ENCODE measurements around the gene MZB1.
"Not testable (repeated sequence)": the region's sequence is repeated elsewhere in the genome, so short reads cannot be mapped to it uniquely, and the experiment has no call there.

Gene MZB1

DNA sequence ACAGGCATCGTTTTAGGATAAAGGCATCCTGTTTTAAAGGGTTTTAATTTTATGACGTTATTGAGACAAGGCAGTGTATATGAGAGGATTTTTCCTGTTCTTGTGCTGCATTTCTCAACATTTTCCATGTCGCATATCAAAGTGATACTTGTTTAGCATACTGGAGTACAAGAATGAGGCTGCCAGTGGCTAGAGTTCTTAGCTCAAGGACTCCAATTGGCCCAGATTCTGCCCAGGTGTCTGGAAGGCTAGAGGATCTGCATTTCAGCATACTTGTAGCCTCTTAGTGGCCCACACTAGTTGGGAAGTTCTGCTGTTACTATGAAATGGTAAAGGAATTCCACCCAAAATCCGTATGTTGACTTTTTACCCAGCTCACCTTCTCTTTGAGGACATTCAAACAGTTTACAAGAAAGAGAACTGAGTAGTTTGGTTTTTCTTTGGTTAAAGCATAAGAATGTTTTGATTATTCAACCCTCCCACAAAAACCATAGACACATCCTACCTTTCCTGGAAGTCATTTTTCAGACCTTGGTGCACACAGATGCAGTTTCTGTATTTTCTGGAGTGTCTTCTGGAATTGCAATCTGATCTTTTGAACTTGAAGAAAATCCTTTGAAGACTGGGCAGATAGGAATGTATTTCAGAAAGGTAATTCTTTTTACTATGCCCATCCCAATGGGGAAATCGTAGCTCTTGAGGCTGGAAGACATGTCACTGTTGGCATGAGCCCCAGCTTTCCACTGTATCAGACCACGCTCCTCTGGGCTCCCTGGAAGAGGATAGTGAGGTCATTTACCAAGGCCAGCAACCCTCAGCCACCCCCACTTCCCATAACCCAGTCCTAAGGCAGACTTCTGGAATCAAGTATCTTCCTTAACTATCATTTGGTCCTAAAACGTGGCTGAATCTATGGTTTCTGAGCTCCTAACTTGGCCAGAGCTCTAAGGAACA, 18.0 kb downstream of the MZB1 start:
- DNase-seq = no peak

DNA sequence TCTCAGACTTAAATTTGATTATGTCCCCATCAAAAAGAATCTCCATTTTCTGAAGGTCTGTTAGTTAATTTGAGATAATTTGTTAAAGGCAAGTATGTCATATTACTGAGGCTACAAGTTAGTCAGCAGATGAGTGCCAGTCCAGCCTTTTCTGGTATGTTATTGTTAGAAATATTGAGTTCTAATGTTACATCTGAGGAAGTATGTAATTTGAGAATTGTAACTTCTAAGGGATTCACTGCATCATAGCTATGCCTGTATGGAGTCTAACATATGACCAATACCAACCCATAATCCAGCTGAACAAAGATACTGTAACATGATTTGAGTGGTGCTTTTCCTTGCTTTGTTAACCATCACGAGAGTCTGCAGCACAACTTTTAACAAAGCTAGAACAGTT, 20.5 kb downstream of the MZB1 start:
- DNase-seq = no peak

DNA sequence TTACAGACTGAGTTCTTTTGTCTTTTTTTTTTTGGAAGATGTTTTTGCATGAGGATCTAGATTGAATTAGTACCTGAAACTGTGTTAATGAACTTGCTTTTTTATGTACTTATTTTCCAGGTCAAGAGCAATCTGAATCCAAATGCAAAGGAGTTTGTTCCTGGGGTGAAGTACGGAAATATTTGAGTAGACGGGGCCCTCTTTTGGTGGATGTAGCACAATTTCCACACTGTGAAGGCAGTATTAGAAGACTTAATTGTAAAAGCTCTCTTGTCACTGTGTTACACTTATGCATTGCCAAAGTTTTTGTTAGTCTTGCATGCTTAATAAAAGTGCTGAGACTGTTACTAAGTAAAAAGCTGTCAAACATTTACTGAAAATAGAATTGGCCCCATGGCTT, 21.1 kb downstream of the MZB1 start:
- no peak for DNase-seq

DNA sequence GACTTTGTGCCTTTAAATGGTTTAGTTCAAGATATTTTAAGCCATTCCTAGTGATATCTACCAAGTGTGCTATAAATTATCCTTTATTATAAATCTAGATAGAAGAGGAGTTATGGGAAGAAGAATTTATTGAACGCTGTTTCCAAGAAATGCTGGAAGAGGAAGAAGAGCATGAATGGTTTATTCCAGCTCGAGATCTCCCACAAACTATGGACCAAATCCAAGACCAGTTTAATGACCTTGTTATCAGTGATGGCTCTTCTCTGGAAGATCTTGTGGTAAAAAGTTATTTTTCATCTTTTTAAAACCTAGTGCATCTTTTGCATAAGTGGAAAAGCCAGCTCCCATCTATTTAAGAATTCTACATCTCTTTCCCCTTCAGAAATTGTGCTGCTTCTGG, 25.2 kb downstream of the MZB1 start:
- no peak for DNase-seq

DNA sequence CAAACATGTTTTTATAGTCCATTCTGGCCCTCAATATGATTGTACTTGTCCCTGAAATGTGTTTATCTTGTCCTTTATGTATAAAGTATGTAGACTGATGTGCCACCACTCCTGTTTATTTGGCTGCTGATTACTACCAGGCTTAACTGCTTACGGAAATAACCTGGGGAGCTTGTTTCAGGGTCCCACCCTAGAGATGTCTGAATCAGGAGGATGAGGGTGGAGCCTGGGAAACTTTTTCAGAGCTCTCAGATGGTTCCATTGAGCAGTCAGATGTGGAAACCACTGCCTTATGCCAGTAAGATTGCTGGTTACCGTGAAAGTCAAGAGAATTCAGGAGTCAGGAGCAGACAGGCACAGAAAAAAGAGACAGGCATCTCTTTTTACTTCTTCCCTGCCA, 25.8 kb downstream of the MZB1 start:
- no peak for DNase-seq

DNA sequence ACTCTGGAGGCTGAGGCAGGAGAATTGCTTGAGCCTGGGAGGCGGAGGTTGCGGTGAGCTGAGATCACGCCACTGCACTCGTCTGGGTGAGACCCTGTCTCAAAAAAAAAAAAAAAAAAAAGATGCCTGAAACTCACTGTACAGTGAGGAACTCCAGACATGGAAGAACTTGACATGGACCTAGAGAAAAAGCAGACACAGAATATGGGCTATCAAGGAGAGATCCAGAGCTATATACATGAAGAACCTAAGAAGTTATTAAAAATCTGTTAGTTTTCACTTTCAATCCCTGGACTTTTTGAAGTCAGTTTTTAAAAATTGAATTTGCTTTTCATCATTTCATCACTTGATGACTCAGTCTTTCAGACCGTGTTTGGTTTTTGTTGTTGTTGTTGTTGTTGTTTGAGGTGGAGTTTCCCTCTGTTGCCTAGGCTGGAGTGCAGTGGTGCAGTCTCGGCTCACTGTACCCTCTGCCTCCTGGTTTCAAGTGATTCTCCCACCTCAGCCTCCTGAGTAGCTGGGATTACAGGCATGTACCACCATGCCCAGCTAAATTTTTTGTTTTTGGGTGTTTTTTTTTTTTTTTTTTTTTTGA, 27.8 kb downstream of the MZB1 start:
- DNase-seq = no peak

DNA sequence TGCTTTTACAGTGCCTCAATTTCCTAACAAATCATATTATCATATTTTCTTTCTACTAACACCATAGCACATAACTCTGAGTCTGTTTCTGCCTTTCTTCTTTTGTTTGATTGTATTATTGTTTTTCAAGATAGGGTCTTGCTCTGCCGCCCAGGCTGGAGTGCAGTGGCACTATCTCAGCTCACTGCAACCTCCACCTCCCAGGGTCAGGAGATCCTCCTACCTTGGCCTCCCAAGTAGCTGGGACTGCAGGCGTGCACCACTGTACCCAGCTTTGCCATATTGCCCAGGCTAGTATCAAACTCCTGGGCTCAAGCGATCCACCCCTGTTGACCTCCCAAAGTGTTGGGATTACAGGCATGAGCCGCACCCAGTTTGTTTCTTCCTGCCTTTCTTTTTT, 29.3 kb downstream of the MZB1 start:
- no peak for DNase-seq

DNA sequence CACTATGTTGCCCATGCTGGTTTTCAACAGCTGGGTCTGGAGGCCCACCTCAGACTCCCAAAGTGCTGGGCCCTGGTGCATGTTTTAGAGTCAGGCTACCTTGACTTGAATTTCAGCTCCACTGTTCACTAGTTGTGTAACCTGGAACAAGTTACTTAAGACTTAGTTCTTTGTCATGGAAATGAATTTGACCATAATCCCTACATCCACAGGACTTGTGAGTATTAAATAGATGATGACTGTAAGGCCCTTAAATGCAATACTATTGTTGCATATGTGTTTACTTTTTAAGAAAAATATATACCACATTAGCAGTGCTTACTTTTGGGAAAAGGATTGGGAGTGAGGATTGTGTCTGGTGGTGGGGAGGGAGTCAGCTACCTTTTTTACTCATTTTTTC, 31.6 kb downstream of the MZB1 start:
- DNase-seq = no peak

DNA sequence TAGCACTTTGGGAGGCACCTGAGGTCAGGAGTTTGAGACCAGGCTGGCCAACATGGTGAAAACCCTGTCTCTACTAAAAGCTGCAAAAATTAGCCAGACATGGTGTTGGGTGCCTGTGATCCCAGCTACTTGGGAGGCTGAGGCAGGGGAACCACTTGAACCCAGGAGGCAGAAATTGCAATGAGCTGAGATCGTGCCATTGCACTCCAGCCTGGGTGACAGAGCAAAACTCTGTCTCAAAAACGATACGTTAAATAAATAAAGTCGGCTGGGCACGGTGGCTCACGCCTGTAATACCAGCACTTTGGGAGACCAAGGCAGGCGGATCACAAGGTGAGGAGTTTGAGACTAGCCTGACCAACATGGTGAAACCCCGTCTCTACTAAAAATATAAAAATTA, 33.8 kb downstream of the MZB1 start:
- not testable (repeated sequence) for DNase-seq

DNA sequence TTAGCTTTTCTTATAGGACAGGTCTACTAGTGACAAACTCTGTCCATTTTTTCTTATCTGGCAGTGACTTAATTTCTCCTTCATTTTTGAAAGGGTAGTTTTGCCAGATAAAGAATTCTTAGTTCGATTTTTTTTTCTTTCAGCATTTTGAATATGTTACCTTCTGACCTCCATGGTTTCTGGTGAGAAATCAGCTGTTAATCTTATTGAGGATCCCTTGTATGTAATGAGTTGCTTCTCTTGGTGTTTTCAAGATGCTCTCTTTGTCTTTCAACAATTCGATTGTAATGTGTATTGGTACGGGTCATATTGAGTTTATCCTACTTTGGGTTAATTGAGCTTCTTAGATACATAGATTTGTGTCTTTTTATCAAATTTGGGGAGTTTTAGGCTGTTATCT, 35.5 kb downstream of the MZB1 start:
- no peak for DNase-seq

DNA sequence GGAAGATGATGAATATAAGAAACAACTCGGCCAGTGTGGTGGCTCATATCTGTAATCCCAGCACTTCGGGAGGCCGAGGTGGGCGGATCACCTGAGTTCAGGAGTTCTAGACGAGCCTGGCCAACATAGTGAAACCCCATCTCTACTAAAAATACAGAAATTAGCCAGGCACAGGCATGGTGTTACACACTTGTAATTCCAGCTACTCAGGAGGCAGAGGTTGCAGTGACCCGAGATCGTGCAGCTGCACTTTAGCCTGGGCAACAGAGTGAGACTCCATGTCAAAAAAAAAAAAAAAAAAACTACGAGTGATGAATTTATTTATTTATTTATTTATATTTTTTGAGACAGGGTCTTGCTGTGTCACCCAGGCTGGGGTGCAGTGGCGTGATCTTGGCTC, 41.9 kb downstream of the MZB1 start:
- not testable (repeated sequence) for DNase-seq

DNA sequence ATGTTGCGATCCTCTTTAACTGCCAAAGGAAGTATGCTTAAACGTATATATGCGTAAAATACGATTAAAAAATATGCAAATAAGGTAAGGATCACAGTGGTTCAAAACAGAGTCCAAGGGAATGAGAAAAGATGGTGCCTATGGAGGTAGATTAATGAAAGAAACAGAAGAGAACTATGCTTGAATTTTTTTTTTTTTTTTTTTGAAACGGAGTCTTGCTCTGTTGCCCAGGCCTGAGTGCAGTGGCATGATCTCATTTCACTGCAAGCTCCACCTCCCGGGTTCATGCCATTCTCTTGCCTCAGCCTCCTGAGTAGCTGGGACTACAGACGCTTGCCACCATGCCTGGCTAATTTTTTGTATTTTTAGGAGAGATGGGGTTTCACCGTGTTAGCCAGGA, 44.3 kb downstream of the MZB1 start:
- not testable (repeated sequence) for DNase-seq

DNA sequence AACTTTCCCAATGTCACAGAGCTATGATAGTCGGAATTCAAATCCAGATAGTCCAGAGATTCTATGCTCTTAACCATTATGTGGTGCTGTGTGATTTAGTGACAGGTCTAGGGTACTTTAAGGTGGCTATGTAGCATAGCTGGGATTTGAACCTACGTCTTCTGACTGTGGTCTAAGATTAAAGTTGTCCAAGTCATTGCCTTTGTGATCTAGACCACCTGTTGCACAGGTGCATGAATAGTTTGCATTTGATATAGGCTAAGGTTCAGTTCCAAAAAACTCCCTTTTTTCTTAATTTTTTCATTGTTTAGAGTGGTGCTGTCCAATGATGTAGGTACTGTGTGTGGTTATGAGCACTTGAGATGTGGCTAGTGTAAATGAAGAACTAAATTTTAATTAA, 45.5 kb downstream of the MZB1 start:
- no peak for DNase-seq

DNA sequence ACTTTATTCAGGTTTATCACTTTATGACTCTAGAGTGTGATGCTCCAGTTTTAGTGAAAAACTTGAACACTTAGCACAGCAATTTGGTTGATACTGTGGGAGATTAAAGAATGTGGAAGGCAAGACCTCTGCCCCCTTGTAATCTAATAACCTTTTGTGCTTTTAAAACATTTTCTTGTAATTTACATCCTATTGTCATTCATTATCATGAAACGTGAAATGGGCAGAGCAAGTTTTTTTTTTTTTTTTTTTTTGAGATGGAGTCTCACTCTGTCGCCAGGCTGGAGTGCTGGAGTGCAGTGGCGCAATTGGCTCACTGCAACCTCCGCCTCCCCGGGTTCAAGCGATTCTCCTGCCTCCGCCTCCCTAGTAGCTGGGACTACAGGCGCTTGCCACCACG, 46.2 kb downstream of the MZB1 start:
- no peak for DNase-seq

DNA sequence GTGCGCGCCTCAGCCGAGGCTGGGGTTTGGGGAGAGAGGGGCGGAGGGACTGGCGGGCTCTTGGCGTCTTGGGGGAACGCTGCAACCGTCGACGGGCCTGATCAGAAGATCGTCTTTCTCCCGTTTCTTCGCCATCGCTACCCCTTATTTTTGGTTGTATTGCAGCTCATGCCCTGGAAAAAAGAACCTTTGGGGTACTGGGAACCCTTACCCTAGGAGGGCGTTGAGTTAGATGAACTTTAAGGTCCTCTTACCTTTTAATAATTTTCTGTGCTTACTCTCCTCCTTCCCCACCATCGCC, 47.3 kb downstream of the MZB1 start:
- DNase-seq = no peak

DNA sequence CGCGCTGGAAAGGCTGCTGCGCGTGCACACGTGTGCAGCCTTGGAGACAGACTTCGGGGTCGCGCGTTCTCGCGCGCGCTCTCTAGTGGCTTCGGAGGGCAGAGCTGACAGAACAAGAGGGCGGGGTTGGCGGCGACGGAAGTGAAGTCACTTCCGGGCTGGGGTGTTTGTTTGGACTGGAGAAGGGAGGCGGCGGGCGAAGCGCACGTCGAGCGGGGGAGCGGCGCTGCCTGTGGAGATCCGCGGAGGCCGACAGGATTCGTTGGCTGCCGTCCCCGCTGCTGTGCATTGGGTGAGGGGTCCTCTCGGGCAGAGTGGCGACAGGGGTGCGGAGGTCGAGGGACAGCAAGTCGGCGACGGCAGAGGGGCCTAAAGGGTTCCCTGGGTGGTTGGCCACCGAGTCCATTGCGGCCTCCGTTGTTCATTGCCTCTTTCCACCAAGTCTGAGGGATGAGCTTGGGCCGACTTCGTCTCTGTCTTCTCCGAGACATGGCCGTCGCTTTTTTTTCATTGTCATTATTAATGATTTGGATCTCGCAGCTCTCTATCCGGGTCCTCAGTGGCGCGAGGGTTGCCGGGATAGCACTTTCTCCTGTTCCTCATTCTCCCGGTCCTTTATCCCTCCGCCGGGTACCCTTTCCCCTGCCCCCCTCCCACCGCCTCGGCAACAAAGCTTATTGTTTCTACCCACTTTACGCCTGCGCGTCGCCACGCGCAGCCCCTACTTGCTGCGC, 47.9 kb downstream of the MZB1 start, which contains the start of gene PAIP2:
PAIP2 (plus strand) TSS at position 166 of the 734 bp plus-strand sequence. CDS start 21,931 bp downstream, outside the sequence.
- peak; percentile 80 for DNase-seq

DNA sequence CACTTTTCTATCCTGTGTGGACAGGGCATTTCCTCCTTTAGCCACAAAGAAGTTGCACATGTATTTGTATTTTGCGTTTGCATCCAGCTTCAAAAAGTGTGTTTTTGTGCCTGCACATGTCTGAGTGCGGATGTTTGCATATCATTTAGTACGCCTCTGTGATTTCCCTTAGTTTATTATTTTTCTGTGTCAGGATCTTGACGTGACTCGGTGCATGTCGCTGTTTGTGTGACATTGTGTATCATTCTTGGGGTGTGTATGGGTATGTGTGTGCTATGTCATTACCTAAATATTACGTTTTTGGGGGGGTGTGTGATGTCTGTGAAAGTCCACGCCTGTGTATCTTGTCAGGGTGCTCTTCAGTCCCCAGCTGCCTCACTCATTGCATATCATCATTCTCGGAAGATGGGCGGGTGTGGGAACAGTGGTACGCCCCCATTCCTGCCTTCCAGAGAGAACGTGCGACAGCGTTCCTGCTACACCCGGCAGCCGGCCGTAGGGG, 48.5 kb downstream of the MZB1 start:
- no peak for DNase-seq

DNA sequence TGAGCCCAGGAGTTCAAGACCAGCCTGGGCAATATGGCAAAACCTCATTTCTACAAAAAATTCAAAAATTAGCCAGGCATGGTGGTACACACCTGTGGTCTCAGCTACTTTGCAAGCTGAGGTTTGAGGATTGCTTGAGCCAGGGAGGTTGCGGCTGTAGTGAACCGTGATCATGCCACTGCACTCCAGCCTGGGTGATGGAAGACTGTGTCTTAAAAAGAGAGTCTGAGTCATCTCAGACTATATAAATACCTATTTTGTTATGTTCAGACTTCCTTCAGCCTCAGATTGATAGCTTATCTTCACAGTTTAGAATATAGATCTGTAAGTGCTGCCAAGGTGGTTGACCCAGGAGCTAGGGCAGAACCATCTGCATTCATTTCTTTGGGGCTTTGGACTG, 49.7 kb downstream of the MZB1 start:
- DNase-seq = no peak

Measured in NCI-H524 treated with DMSO at 0.1 percent for 48 hours (cell line).